ENCODE data around the gene CDK13.

The CDK13 gene

GRCh38 chr7:39951226-39952194 lies 1.5 kb downstream of the CDK13 start:
- TF ChIP-seq ZBTB7A (IDR thresholded peaks at IDR 0.05; ENCODE audit: low read depth) = no peak
- no peak for TF ChIP-seq FOXM1 (IDR thresholded peaks at IDR 0.05; ENCODE audit: borderline replicate concordance, low read depth)
- no peak for TF ChIP-seq REST (IDR thresholded peaks at IDR 0.05; ENCODE audit: low read depth)

DNA sequence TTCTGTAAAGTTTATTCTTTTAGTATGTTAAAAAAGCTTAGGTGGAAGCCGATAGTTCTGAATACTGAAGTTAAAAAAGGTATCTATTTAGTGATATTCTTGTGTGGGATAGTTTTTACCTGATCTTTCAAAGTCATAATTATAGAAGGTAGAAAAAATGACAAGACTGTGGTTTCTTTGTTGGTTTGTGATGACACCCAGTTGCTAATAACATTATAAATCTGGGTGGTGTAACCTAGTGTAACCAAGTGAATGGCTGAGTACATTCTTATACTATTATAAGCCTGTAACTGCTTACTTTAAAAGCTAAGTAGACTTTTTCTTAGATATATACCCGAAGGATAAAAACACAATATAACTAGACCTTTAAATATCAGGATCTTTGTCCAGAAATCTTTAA lies 2.3 kb downstream of the CDK13 start:
- TF ChIP-seq TAF1 (IDR thresholded peaks at IDR 0.05; ENCODE audit: low read depth) (no peak), FOXM1 (IDR thresholded peaks at IDR 0.05; ENCODE audit: borderline replicate concordance, low read depth) (no peak), REST (IDR thresholded peaks at IDR 0.05; ENCODE audit: low read depth) (no peak), TCF12 (IDR thresholded peaks at IDR 0.05; ENCODE audit: low read depth) (no peak), RAD21 (IDR thresholded peaks at IDR 0.05; ENCODE audit: low read depth) (no peak), CREB1 (IDR thresholded peaks at IDR 0.05; ENCODE audit: low read depth) (no peak), NFIC (IDR thresholded peaks at IDR 0.05) (no peak), ZBTB7A (IDR thresholded peaks at IDR 0.05; ENCODE audit: low read depth) (no peak), EP300 (IDR thresholded peaks at IDR 0.05; ENCODE audit: borderline replicate concordance) (no peak), YY1 (IDR thresholded peaks at IDR 0.05; ENCODE audit: low read depth) (no peak), CEBPB (IDR thresholded peaks at IDR 0.05) (no peak), EGR1 (IDR thresholded peaks at IDR 0.05) (no peak), TEAD4 (IDR thresholded peaks at IDR 0.05) (no peak)
- TF ChIP-seq, protein P1, sequence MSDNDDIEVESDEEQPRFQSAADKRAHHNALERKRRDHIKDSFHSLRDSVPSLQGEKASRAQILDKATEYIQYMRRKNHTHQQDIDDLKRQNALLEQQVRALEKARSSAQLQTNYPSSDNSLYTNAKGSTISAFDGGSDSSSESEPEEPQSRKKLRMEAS (IDR thresholded peaks at IDR 0.05) = no peak
- TF ChIP-seq, protein P2, sequence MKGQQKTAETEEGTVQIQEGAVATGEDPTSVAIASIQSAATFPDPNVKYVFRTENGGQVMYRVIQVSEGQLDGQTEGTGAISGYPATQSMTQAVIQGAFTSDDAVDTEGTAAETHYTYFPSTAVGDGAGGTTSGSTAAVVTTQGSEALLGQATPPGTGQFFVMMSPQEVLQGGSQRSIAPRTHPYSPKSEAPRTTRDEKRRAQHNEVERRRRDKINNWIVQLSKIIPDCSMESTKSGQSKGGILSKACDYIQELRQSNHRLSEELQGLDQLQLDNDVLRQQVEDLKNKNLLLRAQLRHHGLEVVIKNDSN (IDR thresholded peaks at IDR 0.05) = no peak

- TF ChIP-seq RAD21 (IDR thresholded peaks at IDR 0.05; ENCODE audit: low read depth) (no peak), YY1 (IDR thresholded peaks at IDR 0.05; ENCODE audit: low read depth) (no peak), NFIC (IDR thresholded peaks at IDR 0.05) (no peak), CEBPB (IDR thresholded peaks at IDR 0.05) (no peak), CREB1 (IDR thresholded peaks at IDR 0.05; ENCODE audit: low read depth) (no peak), ZBTB7A (IDR thresholded peaks at IDR 0.05; ENCODE audit: low read depth) (no peak), FOXM1 (IDR thresholded peaks at IDR 0.05; ENCODE audit: borderline replicate concordance, low read depth) (no peak), REST (IDR thresholded peaks at IDR 0.05; ENCODE audit: low read depth) (no peak)
- TF ChIP-seq, protein P1 (IDR thresholded peaks at IDR 0.05) = no peak
Measured at GRCh38 chr7:39952803-39953202, 2.7 kb downstream of the CDK13 start.

DNA sequence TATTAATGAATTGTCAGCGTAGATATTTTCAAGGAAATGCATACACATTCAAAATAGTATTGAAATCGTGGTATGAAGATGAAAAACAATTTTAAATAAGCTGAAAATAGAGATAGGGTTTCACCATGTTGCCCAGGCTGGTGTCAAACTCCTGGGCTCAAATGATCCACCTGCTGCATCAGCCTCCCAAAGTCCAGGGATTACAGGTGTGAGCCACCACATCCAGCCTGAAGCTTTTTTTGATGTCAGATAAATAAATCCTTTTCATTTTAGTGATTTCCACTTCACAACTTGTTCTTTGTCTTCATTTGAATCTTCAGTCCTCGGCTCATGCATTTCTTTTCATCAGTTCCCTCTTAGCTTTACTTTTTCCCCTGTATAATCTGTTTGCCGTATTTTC lies 4.6 kb downstream of the CDK13 start:
- TF ChIP-seq REST (IDR thresholded peaks at IDR 0.05; ENCODE audit: low read depth) = no peak
- TF ChIP-seq, protein P1 (IDR thresholded peaks at IDR 0.05) = no peak
- no peak for TF ChIP-seq TEAD4 (IDR thresholded peaks at IDR 0.05)

Data from Ishikawa (cell line).